DMS153 treated with DMSO at 0.1 percent for 48 hours (cell line): ENCODE measurements around the gene GCK.
"Not testable (repeated sequence)": the region's sequence is repeated elsewhere in the genome, so short reads cannot be mapped to it uniquely, and the experiment has no call there.

Experiments used
- DNase-seq: peaks from one replicate; lab custom pipeline; 2025; ENCODE audit not compliant: unreplicated experiment; lab: John Stamatoyannopoulos, UW

The GCK gene

DNA sequence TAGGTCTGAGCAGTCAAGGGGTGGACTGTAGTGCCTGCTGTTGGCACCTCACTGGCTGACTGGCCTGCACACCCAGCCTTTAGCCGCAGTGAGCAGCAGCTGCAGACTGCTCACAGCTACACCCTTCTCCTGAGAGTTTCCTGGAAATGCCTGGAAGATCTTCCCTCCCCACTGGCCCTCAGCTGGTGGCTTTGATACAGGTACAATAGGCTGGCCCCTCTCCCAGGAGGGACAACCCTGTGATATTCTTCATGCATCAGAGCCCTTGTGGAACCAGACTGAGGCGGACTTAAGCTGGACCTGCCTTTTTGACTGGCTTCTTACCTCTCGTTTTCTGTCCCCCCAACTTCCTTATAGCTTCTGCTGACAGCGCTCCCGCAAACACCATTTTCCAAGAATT, 6.4 kb downstream of the GCK start:
- DNase-seq: no peak

DNA sequence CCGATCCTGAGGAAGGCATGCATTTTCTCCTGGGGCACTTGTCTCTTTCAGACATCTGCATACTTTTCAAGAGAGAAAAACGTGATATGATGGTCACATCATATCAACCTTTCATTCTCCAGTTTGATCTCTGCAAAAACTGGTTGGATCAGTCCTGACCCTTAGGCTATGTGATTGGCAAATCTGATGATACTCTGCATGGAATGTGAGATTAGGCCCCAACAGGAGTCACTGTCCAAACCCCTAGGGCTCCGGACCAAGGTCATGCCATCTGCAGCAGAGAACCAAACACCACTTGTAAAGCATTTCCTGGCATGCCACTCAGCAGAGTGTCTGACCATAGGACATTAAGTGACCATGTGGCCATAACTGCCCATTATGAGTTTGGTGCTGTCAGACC, 8.6 kb downstream of the GCK start:
- DNase-seq: no peak

DNA sequence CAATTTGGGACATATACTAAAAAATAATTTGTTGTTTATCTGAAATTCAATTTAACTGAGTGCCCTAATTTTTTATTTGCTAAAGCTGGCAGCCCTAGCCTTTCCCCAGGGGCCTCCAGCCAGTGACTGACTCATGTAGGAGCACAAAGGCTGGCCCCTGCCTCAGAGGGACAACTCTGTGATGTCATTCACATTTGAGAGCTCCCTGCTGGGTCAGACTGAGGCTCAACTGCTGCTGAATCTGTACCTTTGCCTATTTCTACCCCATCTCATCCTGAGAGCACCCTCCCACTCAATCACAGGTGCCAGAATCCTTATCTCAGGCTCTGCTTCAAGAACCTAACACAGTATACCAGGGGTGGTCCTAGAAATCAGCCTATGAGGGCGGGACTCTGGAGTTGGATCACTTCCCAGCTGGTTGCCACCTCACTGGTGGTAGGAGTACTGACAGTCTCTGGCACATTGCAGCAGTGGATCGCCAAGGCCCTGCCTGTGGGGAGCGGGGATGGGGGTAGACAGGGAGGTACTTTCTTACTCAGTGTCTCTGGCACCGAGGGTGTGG, 11.6 kb downstream of the GCK start:
- no peak for DNase-seq

DNA sequence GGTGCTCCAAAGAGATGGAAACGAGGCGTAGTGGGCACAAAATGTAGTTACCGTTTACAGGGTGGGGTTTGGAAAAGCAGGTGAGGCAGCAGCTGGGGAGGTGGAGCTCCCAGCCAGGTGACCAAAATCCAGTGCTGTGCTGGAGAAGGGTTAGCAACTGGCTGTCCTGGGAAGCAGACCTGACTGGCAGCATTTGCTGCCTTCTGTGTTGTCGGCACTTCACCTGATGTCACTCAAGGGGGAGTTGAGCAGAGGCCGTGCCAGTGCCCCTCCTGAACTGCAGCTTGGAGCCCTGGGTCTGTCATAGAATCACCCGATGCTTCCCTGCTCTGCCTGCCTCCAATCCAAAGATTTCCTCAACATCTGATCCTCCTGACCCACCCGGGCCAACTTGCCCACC, 12.8 kb downstream of the GCK start:
- DNase-seq: no peak

DNA sequence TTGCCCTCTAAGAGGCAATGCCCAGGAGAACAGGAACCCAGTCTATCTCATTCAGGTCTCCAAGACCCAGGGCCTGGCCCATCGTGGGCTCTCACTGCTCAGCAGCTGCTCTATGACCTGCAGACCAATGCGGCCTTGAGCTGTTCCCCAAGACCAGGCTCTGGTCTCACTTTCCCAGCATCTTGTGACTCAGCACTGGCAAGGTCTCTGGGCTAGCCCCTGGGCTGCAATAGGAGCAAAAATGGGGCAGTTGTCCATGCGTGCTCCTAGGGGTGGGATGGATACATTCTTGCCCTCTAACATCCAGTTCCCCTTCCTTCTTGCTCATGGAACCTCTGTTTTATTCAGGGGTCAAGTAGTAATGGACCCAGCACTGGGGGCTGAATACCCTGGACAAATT, 13.5 kb downstream of the GCK start:
- DNase-seq: no peak

DNA sequence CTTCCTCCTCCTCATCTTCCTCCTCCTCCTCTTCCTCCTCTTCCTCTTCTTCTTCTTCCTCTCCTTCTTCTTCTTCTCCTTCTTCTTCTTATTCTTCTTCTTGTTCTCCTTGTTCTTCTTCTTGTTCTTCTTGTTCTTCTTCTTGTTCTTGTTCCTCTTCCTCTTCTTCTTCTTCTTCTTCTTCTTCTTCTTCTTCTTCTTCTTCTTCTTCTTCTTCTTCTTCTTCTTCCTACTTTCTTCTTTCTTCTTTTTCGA, 14.6 kb downstream of the GCK start:
- DNase-seq: not testable (repeated sequence)

DNA sequence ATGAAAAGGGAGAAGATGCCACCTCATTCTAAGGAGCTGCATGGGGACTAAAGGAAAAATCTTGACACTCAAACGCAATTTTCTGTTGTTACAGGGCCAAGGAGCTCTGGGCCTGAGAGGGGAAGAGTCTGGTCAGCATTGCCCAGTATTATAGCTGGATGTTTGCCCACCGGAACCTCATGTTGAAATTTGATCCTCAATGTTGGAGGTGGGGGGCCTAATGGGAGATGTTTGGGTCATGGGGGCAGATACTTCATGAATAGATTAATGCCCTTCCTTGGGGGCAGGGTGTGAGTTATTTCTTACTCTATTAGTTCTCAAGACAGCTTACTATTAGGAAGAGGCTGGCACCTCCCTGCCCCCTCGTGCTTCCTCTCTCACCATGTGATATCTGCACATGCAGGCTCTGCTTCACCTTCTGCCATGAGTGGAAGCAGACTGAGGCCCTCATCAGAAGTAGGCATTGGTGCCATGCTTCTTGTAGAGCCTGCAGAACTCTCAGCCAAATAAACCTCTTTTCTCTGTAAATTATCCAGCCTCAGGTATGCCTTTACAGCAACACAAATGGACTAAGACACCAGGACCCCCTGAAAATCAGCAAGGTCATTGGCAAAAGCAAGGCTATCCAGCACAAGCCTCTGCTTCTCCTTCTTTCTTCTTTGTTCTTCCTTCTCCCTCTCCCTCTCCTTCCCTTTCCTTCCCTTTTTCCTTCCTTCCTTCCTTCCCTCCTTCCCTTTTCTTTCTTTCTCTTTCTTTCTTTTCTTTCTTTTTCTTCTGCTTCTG, 15.1 kb downstream of the GCK start:
- no peak for DNase-seq

DNA sequence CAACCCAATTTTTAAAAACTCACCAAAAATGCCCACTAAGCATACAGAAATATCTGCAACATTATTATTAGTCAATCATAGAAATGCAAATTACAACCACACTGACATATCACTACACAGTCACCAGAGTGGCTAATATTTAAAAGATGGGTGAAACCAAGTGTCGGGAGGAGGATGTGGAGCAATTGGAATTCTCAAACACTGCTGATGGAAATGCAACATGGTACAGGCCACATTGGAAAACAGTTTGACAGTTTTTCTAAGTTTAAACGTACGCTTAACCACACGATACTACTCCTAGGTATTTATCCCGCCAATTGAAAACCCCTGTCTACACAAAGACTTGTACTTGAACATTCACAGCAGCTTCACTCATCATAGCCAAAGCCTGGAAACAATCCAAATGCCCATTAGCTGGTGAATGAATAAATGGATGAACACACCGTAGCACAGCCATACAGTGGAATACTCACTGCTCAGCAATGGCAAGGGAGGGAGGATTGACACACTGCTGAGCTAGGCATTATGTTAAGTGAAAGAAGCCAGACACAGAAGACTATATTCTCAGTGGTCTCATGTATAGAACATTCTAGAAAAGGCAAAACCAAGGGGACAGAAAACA, 16.3 kb downstream of the GCK start:
- peak; percentile 15 for DNase-seq

DNA sequence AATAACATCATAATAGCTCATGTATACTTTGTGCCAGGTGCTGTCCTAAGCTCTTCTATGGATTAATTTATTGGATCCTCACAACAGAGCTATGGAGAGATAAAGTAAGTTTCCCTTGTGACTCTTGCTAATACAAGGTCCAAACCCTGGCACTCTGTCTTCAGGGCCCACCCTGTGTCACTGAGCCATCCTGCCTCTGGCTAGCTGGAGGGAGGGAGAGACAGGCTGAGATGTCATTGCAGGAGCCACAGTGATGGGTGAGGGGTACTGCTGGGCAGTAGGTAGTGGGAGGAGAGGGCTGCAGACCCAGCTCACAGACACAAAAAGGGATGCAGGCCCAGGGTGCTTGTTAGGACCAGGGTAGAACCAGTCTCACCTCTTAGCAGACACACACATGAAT, 16.9 kb downstream of the GCK start:
- DNase-seq: no peak

DNA sequence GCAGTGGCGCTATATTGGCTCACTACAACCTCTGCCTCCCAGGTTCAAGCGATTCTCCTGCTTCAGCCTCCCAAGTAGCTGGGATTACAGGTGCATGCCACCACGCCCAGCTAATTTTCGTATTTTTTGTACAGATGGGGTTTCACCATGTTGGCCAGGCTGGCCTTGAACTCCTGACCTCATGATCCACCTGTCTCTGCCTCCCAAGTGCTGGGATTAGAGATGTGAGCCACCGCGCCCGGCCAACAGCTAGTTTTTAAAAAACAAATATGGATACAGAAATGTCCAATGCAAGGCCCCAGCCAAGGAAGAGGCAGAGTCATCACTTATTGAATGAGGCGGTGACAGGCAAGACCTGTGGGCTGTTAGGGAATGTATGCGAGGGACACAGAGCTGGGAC, 17.3 kb downstream of the GCK start:
- not testable (repeated sequence) for DNase-seq

DNA sequence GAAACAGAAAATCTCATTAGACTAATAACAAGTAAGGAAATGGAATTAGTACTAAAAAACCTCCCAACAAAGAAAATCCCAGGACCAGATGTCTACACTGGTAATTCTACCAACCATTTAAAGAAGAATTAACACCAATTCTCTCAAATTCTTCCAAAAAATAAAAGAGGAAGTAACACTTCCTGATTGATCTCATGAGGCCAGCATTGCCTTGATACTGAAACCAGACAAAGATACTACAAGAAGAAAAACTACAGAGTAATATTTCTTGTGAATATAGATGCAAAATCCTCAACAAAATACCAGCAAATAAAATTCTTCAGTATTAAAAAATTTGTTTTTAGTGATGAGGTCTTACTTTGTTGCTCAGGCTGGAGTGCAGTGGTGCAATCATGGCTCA, 21.3 kb downstream of the GCK start:
- DNase-seq: no peak

DNA sequence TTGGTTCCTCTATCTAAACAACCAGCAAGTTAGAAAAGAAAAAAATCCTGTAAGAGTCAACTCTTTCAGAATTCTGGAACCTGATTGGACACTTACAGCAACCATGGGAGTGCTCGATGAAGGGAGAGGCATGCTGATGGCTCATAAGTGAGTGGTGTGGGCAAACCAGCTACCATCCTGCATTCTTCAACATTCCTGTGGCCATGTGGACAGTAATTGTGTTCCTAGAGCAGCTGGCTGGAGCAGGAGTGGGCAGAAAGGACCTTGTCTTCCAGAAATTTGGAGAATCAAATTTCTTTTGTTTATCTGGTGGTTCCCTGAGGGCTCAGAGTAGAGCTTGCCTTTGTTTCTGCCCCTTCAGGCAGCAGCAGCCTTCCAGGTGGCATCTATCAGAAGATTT, 25.6 kb downstream of the GCK start:
- DNase-seq: no peak

DNA sequence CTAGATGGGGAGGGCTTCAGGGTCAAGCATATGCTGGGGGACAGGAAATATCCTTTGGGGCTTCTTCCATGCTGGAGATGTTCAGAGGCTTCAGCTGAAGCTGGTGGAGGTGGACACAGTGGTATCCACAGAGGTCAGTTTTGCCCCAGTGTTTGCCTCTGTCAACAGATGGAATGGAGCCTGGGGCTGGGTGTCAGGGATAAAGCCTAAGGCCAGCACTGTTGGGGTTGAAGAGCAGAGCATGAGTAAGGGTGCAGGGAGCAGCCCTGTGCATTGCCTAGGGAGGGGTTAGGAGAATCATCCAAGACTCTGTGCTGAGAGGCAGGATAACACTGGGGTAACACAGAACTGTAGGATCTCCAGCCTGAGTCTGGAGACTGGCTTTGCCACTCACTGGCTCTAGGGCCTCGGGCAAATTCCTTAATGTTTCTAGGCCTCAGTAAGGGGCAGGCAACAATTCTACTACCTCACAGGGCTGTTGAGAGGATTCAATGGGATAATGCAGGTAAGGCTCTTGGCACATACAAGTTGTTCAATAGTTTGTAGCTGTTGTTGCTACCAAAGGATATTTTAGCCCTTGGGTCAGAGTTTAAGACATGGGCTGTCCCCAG, 26.3 kb downstream of the GCK start:
- no peak for DNase-seq

DNA sequence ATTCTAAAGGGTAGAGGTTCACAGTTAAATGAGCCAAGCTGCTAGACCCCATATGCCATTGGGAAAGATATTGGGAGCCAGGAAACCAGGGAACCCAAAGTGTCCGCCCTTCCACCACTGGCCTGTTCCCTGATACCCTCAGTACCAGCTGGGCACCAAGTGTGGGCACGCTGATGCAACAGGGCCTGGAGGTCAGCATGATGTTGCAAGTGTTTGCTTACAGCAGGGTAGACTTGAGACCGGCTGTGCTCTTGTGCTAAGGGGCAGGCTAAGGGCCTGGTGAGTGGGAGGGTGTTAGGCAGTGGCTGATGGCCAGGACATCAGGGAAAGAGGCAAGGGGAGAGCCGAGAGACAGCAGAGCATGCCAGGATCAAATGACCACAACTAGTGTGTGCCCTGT, 27.1 kb downstream of the GCK start:
- no peak for DNase-seq

DNA sequence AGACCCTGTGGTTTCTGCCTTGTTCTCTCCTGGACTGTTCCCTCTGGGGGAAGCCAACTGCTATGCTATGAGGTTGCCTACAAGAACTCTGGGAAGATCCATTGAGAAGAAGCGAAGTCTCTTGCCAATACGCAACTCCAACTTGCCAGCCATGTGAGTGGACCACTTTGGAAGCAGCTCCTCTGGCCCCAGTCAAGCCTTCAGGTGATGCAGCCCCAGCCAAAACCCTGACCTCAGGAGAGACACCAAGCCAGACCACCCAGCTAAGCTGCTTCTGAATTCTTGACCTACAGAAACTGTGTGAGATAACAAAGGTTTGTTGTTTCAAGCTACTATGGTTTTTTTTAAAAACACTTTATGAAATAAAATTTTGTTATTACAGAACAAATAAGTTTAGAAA, 27.9 kb downstream of the GCK start:
- no peak for DNase-seq

DNA sequence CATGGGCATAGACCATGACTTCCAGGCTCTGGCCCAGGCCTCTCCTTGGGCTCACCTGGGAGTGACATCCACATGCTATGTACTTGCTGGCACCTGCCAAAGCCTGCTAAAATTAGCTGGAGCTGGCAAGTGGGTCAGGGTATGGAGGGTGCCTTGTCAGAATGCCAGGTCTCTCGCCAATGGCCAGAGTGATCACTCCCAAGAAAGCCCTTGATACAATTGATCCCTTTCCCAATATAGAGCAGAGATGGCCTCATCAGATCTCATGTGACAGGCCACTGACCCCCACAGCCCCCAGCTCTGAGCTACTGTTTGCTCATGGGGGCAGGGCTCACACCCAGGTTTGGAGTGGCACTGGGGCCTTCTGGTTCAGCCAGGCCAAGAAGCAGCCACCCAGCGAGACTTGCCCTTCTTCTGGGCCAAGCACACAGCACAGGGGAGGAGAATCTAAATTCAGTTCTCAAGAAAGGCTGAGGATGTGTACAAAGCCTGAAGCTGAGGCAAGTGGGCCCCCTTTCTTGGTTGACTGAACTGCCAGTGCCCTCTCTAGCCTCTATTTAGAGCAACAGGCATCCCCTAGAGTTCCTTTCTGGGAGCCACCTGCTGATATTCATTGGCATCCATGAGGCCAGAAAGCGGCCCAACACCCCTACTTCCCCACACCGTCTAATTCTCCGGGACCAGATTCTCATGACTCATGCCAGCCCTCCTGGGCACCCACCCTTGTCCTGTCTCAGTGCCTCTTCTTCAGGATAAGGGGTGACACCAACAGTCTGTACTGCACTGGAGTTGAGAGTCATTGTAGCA, 29.2 kb downstream of the GCK start:
- no peak for DNase-seq

DNA sequence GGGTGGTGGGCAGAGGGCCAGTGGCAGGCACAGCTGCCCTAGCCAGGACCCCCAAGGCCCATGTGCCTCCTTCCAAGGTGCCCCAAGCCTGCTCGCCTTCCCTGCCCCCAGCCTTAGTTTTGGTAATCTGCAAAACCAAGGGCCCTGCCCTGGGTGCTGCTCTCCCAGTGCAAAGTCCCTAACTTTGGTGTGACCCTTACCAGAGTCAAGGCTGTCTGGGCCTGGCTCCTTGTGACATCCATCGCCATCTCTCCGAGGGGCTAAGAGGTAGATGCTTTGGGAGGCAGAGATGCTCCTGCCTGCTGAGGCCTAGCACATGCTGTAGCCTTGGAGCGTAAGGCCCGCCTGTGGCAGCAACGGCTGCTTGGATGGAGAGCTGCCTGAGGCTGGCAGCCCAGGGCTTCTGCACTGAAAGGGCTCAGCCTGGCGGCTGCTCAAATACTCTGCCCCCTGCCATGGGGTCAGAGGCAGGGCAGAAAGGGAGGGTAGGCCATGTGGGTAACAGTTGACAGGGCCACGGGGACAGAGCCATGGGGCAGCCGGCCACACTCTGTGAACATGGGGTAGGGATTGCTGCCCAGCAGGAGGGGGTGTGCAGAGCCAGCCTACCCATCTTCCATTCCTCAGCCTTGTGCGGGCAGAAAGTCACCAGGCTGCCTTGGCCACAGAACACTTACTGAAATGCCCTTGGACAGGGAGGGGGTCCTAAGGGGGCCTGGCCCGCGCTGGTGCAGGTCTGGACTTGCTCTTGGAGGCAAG, 30.2 kb downstream of the GCK start:
- DNase-seq: no peak

DNA sequence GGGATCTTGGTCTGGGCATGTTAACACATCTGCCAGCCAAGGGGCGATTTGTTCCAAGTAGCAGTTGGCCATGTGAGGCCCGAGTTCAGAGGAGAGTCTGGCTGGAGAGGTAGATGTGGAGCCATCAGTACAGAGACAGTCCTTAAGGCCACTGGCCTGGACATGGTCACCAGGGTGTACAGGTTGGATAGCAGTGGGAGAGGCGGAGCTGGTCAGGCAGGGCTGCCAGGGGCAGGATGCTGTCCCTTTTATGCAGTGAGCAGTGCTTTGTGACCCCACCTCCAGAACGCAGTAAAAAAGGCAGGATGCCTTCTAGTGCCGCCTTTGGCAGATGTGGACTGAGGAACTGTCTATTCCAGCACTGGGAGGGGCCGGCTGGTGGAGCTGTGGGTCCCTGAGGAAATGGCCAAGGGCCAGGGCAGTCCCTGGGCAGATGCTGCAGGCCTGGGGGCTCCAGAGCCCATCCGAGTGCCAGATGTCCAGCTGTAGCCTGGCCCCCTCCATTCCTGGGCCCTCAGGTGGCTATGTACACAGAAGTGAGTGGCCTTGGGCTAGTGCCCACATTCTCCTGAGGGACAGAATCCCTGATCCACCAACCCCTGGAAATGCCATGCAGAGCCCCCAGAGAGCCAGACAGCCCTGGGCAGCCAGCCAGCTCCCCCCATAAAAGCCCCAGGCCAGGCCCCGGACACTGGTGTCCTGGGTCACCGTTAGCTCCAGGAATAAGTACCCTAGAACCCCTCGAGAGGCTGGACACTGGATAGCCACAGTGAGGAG, 31.0 kb downstream of the GCK start:
- DNase-seq: no peak

DNA sequence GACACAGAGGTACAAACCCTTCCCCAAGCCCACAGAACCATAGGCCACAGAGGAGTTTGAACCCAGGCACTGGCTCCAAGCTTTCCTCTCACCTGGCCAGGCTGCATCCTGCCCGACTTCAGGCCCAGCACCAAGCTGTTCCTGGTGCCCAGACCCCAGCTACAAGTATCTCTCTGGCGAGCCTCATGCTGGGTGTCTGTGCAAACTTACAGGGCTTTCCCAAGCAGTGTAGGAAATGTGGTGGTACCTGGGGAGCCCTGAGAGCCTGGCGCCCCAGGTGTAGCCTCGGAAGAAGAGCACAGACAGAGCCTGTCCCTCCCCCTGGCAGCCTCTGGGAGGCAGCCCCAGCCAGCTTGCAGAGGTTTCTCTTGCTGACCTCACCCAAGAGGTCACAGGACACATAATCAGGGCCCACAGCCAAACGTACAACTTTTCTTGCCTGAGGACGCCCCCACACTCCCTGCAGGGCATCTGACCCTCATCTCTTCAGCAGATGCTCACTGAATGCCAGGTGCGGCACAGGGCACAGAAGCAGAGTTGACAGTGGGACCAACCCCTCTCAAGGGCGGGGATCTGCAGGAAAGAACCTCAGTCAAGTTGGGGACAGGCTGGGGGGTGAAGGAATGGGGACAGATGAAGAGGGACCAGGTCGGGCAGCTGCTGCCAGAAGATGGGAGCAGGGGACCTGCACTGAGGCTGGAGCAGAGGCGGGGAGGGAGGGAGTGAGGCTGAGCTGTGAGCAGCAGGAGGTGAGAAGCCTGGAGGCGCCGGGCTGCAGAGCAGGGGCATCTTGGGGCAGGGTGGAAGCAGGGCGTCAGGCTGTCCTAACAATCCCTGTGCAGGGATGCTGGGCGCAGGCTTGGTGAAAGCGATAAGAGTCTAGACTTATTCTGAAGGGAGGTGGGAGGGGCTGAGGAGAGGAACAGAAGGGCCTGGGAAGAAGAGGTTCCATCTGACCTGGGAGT, 31.8 kb downstream of the GCK start:
- no peak for DNase-seq
